GM15510 (cell line): ENCODE results near the gene GNPNAT1.
A peak's percentile ranks its signal among the peaks of the same experiment; 100 is the strongest.

Source experiments
- POLR2A ChIP-seq: IDR thresholded peaks from 3 replicates; pipeline ENCODE4 v1.6.1; 2011; ENCODE audit warnings: borderline replicate concordance; ENCODE audit not compliant: insufficient read length; ENCODE audit errors: extremely low read depth

The GNPNAT1 gene

DNA sequence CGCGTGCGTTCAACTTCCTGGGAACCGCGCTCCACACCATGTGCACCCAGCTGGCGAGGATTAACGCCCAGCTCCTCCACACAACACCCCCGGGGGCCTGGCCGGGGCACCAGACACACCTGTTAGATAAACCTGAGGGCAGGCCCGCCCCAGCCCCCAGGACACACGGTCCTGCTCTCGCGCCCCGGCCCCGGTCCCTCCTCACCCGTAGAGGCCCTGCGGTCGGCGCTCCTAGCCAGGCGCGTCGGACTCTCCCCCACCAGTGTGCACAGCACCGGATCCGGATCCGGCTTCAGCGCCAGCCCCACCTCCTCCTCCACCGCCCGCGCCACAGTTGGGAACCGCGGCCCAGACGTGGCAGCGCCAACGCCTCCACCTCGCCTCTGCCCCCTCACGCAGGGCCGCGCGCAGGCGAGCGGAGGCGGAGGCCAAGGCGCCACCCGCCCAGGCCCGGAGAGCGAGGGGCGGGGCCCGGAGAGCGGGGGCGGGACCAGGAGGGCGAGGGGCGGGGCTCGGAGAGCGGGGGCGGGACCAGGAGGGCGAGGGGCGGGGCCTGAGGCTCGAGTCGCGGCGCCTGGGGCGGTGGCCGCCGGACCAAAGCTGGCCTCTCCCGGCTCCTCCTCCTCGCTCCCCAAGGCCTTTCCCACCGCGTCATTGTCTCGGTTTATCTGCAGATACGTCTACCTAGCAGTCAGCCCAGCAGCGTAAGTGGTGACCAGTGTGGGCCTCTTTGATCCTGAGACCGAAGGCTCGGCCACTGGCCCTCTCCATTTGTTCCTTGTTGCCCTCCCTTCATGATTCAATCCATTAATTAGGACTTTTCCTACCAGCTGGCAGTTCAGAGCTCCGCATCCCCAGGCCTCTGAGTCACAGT is at the start of gene GNPNAT1:
TSS of gene GNPNAT1 (minus strand) at position 385 of the 874 bp plus-strand sequence. CDS start 6,957 bp downstream, outside the sequence.
- peak; percentile 76 for TF ChIP-seq POLR2A

GRCh38 chr14:52840877-52841276 is 49.5 kb upstream of the GNPNAT1 start:
- TF ChIP-seq POLR2A: no peak

DNA sequence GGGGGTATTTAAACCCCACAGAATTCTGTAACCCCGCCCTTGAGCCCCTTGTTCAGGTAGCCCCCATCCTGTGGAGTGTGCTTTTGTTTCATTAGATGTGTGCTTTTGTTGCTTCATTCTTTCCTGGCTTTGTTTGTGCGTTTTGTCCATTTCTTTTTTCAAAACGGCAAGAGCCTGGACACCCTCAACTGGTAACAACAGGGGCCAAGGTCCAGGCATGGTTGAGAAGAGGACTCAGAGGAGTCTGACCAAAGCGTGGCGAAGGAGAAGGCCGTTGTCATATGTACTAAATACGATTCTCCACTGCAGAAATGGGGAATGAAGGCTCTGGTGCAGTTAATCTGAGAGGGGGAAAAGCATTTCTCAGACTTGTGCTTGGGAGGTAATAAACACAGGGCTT is 46.0 kb upstream of the GNPNAT1 start:
- TF ChIP-seq POLR2A: no peak

DNA sequence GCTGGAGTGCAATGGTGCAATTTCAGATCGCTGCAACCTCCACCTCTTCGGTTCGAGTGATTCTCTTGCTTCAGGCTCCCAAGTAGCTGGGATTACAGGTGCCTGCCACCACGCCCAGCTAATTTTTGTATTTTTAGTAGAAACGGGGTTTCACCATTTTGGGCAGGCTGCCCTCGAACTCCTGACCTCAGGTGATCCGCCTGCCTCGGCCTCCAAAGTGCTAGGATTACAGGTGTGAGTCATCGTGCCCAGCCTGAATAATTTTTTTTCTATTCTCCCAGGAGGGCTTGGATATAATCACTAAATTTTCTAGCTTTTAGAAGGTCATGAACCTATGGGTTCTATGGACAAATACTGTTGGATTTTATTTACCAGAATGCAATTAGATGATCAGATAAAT is 44.7 kb upstream of the GNPNAT1 start:
- no peak for TF ChIP-seq POLR2A

- TF ChIP-seq POLR2A: no peak
Observed at GRCh38 chr14:52835122-52835903, 43.9 kb upstream of the GNPNAT1 start.

GRCh38 chr14:52834440-52834842 is 43.0 kb upstream of the GNPNAT1 start:
- no peak for TF ChIP-seq POLR2A

- no peak for TF ChIP-seq POLR2A
Observed at GRCh38 chr14:52833891-52834290, 42.5 kb upstream of the GNPNAT1 start.

GRCh38 chr14:52829527-52830185 is 38.2 kb upstream of the GNPNAT1 start:
- no peak for TF ChIP-seq POLR2A

GRCh38 chr14:52827426-52827825 is 36.0 kb upstream of the GNPNAT1 start:
- no peak for TF ChIP-seq POLR2A

DNA sequence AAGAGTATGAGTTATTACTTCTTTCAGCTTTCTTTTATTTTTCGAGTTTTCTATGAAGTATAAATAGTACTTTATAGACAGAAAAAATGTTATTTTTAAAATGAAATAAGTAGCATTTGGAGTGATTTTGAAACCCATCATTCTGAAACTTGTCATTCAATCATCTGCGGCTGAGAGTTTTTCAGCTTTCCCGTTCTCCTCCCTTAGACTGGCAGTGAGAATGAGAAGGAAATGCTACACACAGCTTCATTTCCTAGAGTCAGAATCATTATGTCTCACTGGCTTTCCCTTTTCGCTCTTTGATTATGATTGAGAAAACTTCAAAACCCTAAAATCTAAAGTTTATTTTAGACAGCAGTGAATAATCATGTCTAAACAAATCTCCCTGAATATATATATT is 33.7 kb upstream of the GNPNAT1 start:
- TF ChIP-seq POLR2A: no peak

- TF ChIP-seq POLR2A: no peak
Observed at GRCh38 chr14:52824462-52824861, 33.1 kb upstream of the GNPNAT1 start.

DNA sequence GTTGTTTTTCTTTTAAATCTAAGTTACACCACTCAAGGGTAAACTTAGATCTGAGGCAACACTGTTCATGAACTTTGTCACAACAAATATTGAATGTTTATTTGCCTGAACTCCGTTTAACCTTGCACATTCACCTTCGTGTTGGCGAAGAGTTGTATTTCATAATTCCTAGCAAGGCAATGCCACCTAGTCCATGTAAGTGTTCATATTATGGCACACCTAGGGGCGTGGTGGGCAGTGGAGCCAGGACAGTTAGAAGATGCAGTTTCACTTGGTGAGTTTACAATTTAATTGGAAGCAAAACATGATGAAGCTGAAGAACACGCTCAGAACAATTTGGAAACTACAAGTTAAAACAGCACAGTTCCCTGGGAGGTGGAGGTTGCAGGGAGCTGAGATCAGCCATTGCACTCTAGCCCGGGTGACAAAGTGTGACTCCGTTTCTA is 30.4 kb upstream of the GNPNAT1 start:
- TF ChIP-seq POLR2A: no peak

- TF ChIP-seq POLR2A: no peak
Observed at GRCh38 chr14:52808101-52808500, 16.7 kb upstream of the GNPNAT1 start.

DNA sequence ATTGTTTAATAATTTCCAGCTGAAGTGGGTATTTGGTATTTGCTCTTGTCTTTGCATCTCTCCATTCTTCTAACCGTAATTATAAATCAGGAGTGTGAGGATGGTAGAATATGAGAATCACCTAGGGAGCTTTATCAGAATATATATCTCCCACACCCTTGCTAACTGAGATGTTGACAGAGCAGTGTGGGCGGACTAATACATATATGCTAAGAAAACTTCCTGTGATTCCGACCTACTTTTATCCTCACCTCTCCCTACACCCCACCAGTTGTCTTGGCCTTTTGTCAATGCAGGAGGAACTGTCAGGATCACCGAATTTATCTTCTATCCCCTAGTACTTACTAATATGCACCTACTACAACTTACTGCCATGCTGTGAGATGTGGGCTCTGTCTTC is 14.7 kb upstream of the GNPNAT1 start:
- no peak for TF ChIP-seq POLR2A

DNA sequence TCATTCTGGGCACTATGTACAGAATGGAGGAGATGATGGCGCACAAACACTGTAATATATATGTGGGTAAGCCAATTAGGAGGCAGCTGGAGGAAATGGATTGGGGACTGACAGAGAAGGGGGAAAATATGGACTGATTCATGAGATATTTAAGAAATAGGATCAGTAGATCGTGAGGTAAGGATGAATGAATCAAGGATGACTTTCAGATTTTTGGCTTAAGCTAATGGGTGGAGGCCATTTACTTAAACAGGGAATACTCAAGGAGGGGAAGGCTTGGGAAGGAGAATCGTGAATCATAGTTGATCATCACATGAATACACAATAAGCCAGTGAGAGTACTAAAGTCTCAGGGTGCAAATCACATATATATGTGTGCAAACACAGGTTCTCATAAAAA is 11.2 kb upstream of the GNPNAT1 start:
- TF ChIP-seq POLR2A: no peak

DNA sequence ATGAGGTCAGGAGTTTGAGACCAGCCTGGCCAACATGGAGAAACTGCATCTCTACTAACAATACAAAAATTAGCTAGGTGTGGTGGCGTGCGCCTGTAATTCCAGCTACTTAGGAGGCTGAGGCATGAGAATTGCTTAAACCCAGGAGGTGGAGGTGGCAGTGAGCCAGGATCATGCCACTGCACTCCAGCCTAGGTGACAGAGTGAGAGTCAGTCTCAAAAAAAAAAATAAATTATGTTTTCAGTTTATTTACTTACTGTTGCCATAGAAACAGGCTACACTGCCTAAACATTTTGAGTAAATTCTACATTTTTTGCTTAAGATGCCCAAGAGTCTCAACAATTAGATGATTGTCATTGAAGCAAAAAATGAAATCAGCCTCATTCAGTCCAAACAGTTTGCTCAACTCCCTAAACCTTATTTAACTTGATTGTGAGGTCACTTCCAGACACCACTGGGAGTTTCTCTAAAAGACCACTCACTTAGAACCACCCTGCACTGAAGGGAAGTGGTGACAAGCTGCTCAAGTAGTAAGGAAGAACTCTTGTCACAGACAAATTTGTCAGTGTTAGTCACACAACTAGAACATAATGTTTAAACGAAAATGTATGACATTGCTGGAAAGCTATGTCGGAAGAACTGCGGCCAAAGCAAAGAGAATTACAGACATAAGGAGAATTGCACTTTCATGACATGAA is 9.8 kb upstream of the GNPNAT1 start:
- TF ChIP-seq POLR2A: no peak

GRCh38 chr14:52798826-52799225 is 7.4 kb upstream of the GNPNAT1 start:
- TF ChIP-seq POLR2A: no peak
